Measurements from ENCODE around the gene MCAM.

MCAM gene

DNA sequence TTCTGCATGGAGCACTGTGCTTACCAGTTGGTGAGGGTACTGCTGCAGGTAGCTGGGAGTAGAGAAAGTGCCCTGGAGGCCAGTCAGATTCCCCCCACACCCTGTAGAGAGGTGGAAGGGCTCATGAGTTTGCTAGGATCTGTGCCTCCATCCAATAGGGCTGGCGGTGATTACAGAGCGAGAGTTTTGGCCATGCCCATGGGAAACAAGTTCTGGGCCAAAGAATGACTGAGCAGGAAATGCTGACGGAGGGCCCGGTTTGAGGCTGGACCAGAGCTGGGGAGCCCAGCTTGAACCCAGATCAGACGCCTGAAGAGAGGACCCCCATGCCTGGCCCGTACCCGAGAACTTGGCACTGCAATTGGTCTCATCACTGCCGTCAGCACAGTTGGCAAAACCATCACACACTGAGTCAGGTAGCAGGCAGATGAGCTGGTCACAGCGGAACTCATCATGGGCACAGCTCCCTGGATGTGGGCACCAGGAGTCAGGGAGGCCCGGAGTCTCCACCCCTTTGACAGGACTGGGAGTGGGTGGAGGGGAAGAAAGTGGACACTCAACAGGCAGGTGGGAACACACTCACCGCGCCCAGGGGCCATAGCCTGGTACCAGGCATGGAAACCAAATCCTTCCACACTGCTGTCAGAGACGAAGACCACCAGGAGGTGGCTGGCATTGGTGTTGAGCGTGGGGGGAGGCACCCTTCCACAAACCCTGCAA, 27.5 kb upstream of the MCAM start:
- no peak for DNase-seq (ENCODE audit: low read depth)
- TF ChIP-seq, protein P1, sequence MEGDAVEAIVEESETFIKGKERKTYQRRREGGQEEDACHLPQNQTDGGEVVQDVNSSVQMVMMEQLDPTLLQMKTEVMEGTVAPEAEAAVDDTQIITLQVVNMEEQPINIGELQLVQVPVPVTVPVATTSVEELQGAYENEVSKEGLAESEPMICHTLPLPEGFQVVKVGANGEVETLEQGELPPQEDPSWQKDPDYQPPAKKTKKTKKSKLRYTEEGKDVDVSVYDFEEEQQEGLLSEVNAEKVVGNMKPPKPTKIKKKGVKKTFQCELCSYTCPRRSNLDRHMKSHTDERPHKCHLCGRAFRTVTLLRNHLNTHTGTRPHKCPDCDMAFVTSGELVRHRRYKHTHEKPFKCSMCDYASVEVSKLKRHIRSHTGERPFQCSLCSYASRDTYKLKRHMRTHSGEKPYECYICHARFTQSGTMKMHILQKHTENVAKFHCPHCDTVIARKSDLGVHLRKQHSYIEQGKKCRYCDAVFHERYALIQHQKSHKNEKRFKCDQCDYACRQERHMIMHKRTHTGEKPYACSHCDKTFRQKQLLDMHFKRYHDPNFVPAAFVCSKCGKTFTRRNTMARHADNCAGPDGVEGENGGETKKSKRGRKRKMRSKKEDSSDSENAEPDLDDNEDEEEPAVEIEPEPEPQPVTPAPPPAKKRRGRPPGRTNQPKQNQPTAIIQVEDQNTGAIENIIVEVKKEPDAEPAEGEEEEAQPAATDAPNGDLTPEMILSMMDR (IDR thresholded peaks at IDR 0.05; ENCODE audit: low read length, missing control alignments), result no peak
- H3K4me3 ChIP-seq (replicated peaks; ENCODE audit: low read depth, low read length), result no peak overlapping the region

DNA sequence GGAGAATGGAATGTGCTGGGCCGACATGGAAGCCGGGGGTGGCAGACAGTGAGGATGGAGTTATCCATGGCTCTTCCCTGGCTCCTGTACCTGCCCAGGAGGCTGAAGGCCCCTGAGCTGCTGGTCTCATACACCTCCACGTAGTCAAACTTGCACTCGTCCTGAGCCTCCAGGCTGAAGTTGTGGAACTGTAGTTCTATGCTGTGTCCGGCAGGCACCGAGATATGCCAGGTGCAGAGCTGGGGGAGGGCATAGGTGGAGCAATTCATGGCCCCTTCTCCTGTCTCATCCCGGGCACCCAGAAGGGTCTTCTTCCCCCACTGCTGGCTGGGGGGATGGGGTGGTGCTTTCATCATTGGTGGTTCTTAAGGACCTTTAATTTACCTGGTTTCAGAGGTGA, 26.8 kb upstream of the MCAM start:
- no peak for DNase-seq (ENCODE audit: low read depth)
- TF ChIP-seq, protein P1 (IDR thresholded peaks at IDR 0.05; ENCODE audit: low read length, missing control alignments), result no peak
- H3K4me3 ChIP-seq (replicated peaks; ENCODE audit: low read depth, low read length), result no peak overlapping the region

DNA sequence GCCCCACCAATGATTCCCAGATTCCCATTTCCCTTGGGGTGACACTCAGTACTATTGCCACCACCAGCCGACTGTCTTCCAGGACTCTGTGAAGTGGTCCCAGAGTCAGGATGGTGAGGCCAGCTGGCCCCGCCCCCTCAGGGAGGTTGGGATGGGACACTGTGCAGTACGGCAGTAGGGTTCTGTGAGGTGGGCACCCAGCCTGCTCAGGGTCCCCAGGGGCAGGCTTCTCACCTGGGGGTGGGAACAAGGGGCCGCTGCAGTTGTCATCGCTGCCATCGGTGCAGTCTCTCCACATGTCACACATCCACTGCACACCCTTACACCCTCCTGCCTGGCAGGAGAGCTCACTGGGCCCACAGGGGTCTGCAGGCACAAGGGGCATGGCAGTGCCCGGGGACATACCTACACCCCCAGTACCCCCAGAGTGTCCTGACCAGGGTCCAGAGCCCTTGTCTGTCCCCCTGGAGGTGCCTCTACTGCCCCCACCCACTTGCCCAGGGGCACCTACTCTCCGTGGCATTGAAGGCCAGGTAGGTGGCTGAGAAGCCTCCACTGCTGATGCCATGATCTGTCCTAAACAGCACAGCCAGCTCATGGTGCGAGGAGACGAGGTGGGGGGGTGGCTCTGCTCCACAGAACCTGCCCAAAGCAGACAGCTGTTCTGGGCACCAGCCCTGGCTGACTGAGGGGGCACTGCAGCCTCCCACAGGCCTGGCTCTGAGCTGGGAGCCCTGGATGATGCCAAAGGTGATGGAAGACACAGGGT, 25.6 kb upstream of the MCAM start:
- TF ChIP-seq, protein P1 (IDR thresholded peaks at IDR 0.05; ENCODE audit: low read length, missing control alignments), result no peak
- DNase-seq (ENCODE audit: low read depth), result no peak
- no peak overlapping the region for H3K4me3 ChIP-seq (replicated peaks; ENCODE audit: low read depth, low read length)

DNA sequence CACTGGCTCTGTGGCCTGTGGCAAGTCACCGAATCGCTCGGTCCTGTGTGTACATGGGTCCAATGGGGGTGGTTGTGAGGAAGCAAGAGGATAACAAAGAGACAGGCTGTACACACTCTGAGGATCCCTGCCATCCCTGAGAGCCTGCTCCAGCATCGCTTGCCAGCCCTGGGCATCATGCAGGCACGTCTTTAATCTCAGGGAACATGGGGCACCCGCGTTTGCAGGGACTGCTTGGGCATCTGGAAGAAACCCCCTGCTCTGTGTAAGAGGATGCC, 25.0 kb upstream of the MCAM start:
- DNase-seq (ENCODE audit: low read depth), result no peak
- TF ChIP-seq, protein P1 (IDR thresholded peaks at IDR 0.05; ENCODE audit: low read length, missing control alignments), result no peak
- H3K4me3 ChIP-seq (replicated peaks; ENCODE audit: low read depth, low read length), result no peak overlapping the region

DNA sequence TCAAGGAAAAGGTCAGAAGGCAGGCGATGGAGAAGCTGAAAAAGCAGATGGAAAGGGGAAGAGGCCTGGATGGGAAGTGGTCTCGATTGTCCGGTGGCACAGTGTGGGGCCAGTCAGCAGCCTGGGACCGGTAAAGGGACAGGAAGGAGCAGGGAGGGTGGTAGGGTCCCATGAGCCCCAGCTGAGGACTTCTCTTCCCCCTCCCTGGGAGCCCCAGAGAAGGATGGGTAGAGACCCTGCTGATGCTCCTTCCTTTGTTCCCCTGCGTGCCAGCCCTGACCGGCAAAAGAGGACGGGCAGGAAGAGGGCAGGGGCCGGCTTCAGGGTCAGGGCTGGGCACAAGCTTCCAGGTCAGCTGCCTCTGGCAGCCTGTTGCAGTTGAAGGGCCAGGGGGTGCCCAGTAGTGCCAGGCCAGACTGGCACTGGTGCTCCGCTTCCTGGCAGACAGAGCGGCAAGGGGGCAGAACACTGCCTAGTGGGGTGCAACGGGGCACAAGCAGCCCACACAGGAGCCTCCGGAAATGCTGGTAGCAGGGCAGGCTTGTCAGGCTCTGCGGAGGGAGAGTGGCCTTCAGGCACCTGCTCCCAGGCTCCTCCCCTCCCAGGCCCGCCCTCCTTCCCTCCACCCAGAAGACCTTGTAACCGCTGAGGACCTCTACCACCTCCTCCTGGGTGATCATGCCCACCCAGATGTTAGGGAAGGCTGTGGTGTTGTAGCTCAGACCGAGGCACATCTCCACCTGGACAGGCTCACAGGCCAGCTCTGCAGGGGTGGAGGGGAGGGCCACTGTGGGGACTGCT, 24.5 kb upstream of the MCAM start:
- DNase-seq (ENCODE audit: low read depth), result no peak
- TF ChIP-seq, protein P1 (IDR thresholded peaks at IDR 0.05; ENCODE audit: low read length, missing control alignments), result no peak
- peak overlapping the region; percentile 67 for H3K4me3 ChIP-seq (replicated peaks; ENCODE audit: low read depth, low read length)

DNA sequence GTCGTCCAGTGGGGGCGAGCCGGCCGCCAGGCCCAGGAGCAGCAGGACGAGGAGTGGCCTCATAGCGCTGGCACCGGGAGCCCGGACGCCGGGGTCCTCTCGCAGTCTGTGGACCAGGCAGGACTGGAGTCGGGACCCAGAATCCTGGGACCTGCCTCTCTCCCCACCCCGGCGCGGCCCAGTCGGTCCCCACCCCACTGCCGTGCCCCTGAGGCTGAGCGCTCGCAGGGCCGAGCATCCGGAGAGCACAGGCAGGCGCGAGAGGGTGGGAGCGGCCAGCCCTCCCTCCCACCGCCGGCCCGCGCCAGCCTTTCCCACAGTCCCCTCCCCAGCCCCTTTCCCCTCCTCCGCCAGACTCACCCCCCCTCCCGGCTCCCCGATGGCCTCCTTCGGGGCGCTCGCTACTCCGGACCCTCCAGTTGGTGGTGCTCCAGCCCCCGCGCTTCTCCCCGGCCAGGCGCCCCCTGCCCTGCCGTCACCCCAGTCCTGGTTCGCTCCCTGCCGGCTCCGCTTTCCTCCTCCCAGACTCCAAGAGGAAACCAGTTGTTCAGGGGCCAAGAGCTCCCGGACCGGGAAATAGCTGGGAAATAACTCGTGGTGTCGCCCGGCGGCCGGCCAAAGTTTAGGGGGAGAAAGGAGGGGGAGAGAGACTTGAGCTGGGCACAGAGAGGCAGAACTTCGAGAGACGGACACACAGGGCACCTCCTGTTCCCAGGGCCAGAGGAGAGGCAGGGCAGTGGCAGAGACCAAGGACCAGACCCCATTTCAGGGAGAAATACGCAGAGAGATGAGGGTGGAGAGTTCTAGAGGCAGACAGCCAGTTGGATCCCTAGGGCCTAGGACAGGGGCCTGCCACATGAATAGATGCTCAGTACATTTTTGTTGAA, 23.6 kb upstream of the MCAM start, which contains the start of gene C1QTNF5:
Gene C1QTNF5, minus strand, starts transcription at position 549 of the 887 bp plus-strand sequence. Its CDS starts 486 bp downstream, at position 63.
- DNase-seq (ENCODE audit: low read depth), result peak; percentile 89
- TF ChIP-seq, protein P1 (IDR thresholded peaks at IDR 0.05; ENCODE audit: low read length, missing control alignments), result no peak
- H3K4me3 ChIP-seq (replicated peaks; ENCODE audit: low read depth, low read length), result peak within 1 kb of the TSS; percentile 67

All from fibroblast of pulmonary artery (primary cell).